HepG2 (cell line): Measurements from ENCODE around the gene MRPL50. TPM values are rescaled to one million over a fixed set of nuclear protein-coding genes. Genes with fewer than 3 reads are reported as not detected.
A peak's percentile ranks its signal among the peaks of the same experiment; 100 is the strongest.

Source experiments
- AGO2 ChIP-seq: fragments of 200-400 bp; formaldehyde crosslinking; optimal IDR thresholded peaks from 2 replicates; pipeline ENCODE3; 2017; ENCODE audit warnings: mild to moderate bottlenecking, low read depth, low read length, moderate library complexity
- ARID5B ChIP-seq: IDR thresholded peaks from 2 replicates; pipeline ENCODE4 v1.4.0; 2020; ENCODE audit warnings: mild to moderate bottlenecking, missing genetic modification reagents
- ATRX ChIP-seq: sonication (generic); formaldehyde crosslinking; IDR thresholded peaks from 2 replicates; pipeline ENCODE4 v1.4.0; 2020; ENCODE audit warnings: missing genetic modification reagents, borderline replicate concordance
- CREBL2 ChIP-seq: sonication (generic); formaldehyde crosslinking; IDR thresholded peaks from 2 replicates; pipeline ENCODE4 v1.8.1; 2023; ENCODE audit warnings: missing genetic modification reagents, mild to moderate bottlenecking, borderline replicate concordance
- EHMT2 ChIP-seq: fragments of 200-600 bp; sonication (generic); IDR thresholded peaks from 2 replicates; pipeline ENCODE4 v1.7.0; 2017; ENCODE audit warnings: antibody characterized with exemption, low read depth, low read length, borderline replicate concordance
- HNF4G ChIP-seq, 2 experiments: sonication (generic) in 1 of 2; formaldehyde crosslinking in 1 of 2; IDR thresholded peaks; 2 replicates each; pipeline versions ENCODE4 v1.4.0 to v1.6.1; 2011 to 2020; ENCODE audit warnings: borderline replicate concordance in 2 of 2, low read depth in 2 of 2, mild to moderate bottlenecking in 2 of 2, low read length in 1 of 2, missing genetic modification reagents in 1 of 2, moderate library complexity in 1 of 2
- HNRNPL ChIP-seq: fragments of 200-400 bp; formaldehyde crosslinking; IDR thresholded peaks from 2 replicates; pipeline ENCODE4 v1.6.1; 2017; ENCODE audit warnings: mild to moderate bottlenecking, low read depth, low read length
- JARID2 ChIP-seq: sonication (generic); formaldehyde crosslinking; IDR thresholded peaks from 2 replicates; pipeline ENCODE4 v1.8.1; 2023; ENCODE audit warnings: missing genetic modification reagents, inconsistent platforms; ENCODE audit not compliant: insufficient replicate concordance
- MXD3 ChIP-seq: IDR thresholded peaks from 2 replicates; pipeline ENCODE4 v1.6.1; 2016; ENCODE audit warnings: mild to moderate bottlenecking, missing biosample characterization, missing genetic modification reagents
- NCOA5 ChIP-seq: sonication (generic); formaldehyde crosslinking; IDR thresholded peaks from 2 replicates; pipeline ENCODE4 v1.4.0; 2020; ENCODE audit warnings: missing genetic modification reagents
- REST ChIP-seq, 2 experiments: IDR thresholded peaks; 2 replicates each; pipeline ENCODE4 v1.6.1; 2011 to 2012; ENCODE audit warnings: low read length in 2 of 2, borderline replicate concordance in 1 of 2, low read depth in 1 of 2, mild to moderate bottlenecking in 1 of 2, moderate library complexity in 1 of 2
- RNF2 ChIP-seq: fragments of 450-650 bp; conservative IDR thresholded peaks from 2 replicates; pipeline ENCODE4 v1.6.1; 2016; ENCODE audit warnings: low read depth
- SMAD3 ChIP-seq: sonication (generic); formaldehyde crosslinking; IDR thresholded peaks from 2 replicates; pipeline ENCODE4 v1.4.0; 2020; ENCODE audit warnings: missing genetic modification reagents
- TFAP4 ChIP-seq: sonication (generic); IDR thresholded peaks from 2 replicates; pipeline ENCODE4 v1.6.1; 2016; ENCODE audit warnings: low read depth, borderline replicate concordance
- THAP8 ChIP-seq: sonication (generic); formaldehyde crosslinking; IDR thresholded peaks from 2 replicates; pipeline ENCODE4 v1.5.1; 2020; ENCODE audit warnings: missing genetic modification reagents, mild to moderate bottlenecking, borderline replicate concordance
- ZNF256 ChIP-seq: sonication (generic); formaldehyde crosslinking; conservative IDR thresholded peaks from 2 replicates; pipeline ENCODE4 v1.4.0; 2020; ENCODE audit warnings: missing genetic modification reagents
- ZNF468 ChIP-seq: sonication (generic); formaldehyde crosslinking; IDR thresholded peaks from 2 replicates; pipeline ENCODE4 v1.8.0; 2022; ENCODE audit warnings: mild to moderate bottlenecking, moderate library complexity, missing genetic modification reagents
- ZNF629 ChIP-seq: sonication (generic); formaldehyde crosslinking; conservative IDR thresholded peaks from 2 replicates; pipeline ENCODE4 v1.5.0; 2020; ENCODE audit warnings: missing genetic modification reagents
- ZNF75D ChIP-seq: sonication (generic); formaldehyde crosslinking; IDR thresholded peaks from 2 replicates; pipeline ENCODE4 v1.8.1; 2023; ENCODE audit warnings: missing genetic modification reagents, mild to moderate bottlenecking, borderline replicate concordance
- ZNF841 ChIP-seq: sonication (generic); formaldehyde crosslinking; IDR thresholded peaks from 2 replicates; pipeline ENCODE4 v1.8.1; 2023; ENCODE audit warnings: missing genetic modification reagents, borderline replicate concordance
- polyA plus RNA-seq, 8 experiments: library from polyadenylated mRNA; depleted of rRNA in 3 of 8; stranded (reverse) in 7 of 8; unstranded in 1 of 8; fragments of >200 nt; fragmentation: Illumina TruSeq in 4 of 8; extraction: Trizol in 4 of 8; gene quantifications; 2 replicates each; pipeline versions ENCODE4 v1.2.1 to v1.2.3, GENCODE V29; 2011 to 2016; ENCODE audit warnings: low read depth in 4 of 8, missing spikeins in 1 of 8, mixed read lengths in 1 of 8; ENCODE audit not compliant: insufficient read depth in 1 of 8
- total RNA-seq, 5 experiments: library from RNA; depleted of rRNA; stranded (reverse); fragments of >200 nt; fragmentation: Illumina TruSeq; extraction: Trizol; gene quantifications; 2 replicates each; pipeline ENCODE4 v1.2.3, GENCODE V29; 2016; ENCODE audit warnings: low read depth in 1 of 5

MRPL50 gene
- total and polyA plus RNA-seq, 2 of the 13 experiments (the other 11 are each of a cell fraction or from before 2014, with no cell fraction given) = 37.1 to 70.0 TPM

GRCh38 chr9:101388507-101388993 is 9.9 kb downstream of the MRPL50 start (continued):
- TF ChIP-seq JARID2 (no peak), ATRX (no peak), ZNF841 (CRISPR knock-in tag) (no peak), NCOA5 (CRISPR knock-in tag) (no peak), TFAP4 (no peak), AGO2 (no peak), HNF4G (IDR thresholded peaks at IDR 0.05; ENCODE audit: borderline replicate concordance, low read depth, low read length) (no peak), HNF4G (CRISPR knock-in tag; IDR thresholded peaks at IDR 0.05; ENCODE audit: borderline replicate concordance, low read depth) (no peak), ZNF75D (CRISPR knock-in tag) (no peak), SMAD3 (CRISPR knock-in tag) (no peak), ZNF629 (CRISPR knock-in tag) (no peak), EHMT2 (peak; percentile 9; the same call in 1 of the 2 replicates), REST (IDR thresholded peaks at IDR 0.05; ENCODE audit: borderline replicate concordance in 1 of 2, low read depth in 1 of 2, low read length in 2 of 2) (no peak), HNRNPL (no peak), RNF2 (no peak), ZNF256 (CRISPR knock-in tag) (no peak), CREBL2 (no peak), ARID5B (peak; percentile 66), ZNF468 (no peak), MXD3 (CRISPR knock-in tag) (no peak), THAP8 (CRISPR knock-in tag) (no peak)
